Chondrocyte (in vitro differentiated cells): Measurements from ENCODE around the gene TTLL5. TPM values are rescaled to one million over a fixed set of nuclear protein-coding genes. Genes with fewer than 3 reads are reported as not detected.

Experiments
- DNase-seq: peaks from one replicate; pipeline ENCODE4 v3.0.0; 2021; ENCODE audit warnings: mixed read lengths, low spot score
- H3K27ac Mint-ChIP-seq: one replicate; pipeline ENCODE4 v1.8.0; 2021; ENCODE audit warnings: mild to moderate bottlenecking, moderate library complexity, mixed read lengths; ENCODE audit not compliant: unreplicated experiment
- H3K27me3 Mint-ChIP-seq: 2 replicates; pipeline ENCODE4 v1.8.0; 2021; ENCODE audit warnings: low read depth, mixed read lengths
- H3K36me3 Mint-ChIP-seq: 2 replicates; pipeline ENCODE4 v1.8.0; 2021; ENCODE audit warnings: low read depth, mixed read lengths
- H3K4me1 Mint-ChIP-seq: 2 replicates; pipeline ENCODE4 v1.8.0; 2021; ENCODE audit warnings: low read depth, mild to moderate bottlenecking, mixed read lengths
- H3K4me3 Mint-ChIP-seq: one replicate; pipeline ENCODE4 v1.8.0; 2021; ENCODE audit warnings: mild to moderate bottlenecking, moderate library complexity, mixed read lengths; ENCODE audit not compliant: unreplicated experiment
- H3K9me3 Mint-ChIP-seq: 2 replicates; pipeline ENCODE4 v1.8.0; 2021; ENCODE audit warnings: low read depth, mixed read lengths
- CTCF ChIP-seq: fragments of 200-600 bp; sonication (generic); IDR thresholded peaks from 2 replicates; pipeline ENCODE4 v1.5.0; 2021; ENCODE audit warnings: antibody characterized with exemption, mild to moderate bottlenecking, moderate library complexity
- total RNA-seq: library from RNA; stranded (reverse); gene quantifications from 3 replicates; pipeline ENCODE4 v1.2.1, GENCODE V29; 2021

Gene TTLL5
- total RNA-seq, 1 donor from 2014 or later, result 22.1 TPM

- Mint-ChIP-seq H3K4me3 (no peak overlapping the region), H3K27ac (no peak overlapping the region)
These were observed 17.1 kb upstream of the TTLL5 start for GRCh38 chr14:75643985-75644384.

GRCh38 chr14:75645056-75645455, 16.0 kb upstream of the TTLL5 start:
- H3K36me3 Mint-ChIP-seq, result peaks cover 3% of the 10 kb centered on the region
- peaks cover 51% of the 10 kb centered on the region for H3K4me1 Mint-ChIP-seq
- no peaks in the 10 kb centered on the region for H3K27me3 Mint-ChIP-seq

More at GRCh38 chr14:75643985-75644384, 17.1 kb upstream of the TTLL5 start:
- Mint-ChIP-seq H3K9me3 (no peaks in the 10 kb centered on the region), H3K4me1 (peaks cover 42% of the 10 kb centered on the region), H3K27me3 (no peaks in the 10 kb centered on the region), H3K36me3 (no peaks in the 10 kb centered on the region)
- DNase-seq, result no peak
- no peak for TF ChIP-seq CTCF

DNA sequence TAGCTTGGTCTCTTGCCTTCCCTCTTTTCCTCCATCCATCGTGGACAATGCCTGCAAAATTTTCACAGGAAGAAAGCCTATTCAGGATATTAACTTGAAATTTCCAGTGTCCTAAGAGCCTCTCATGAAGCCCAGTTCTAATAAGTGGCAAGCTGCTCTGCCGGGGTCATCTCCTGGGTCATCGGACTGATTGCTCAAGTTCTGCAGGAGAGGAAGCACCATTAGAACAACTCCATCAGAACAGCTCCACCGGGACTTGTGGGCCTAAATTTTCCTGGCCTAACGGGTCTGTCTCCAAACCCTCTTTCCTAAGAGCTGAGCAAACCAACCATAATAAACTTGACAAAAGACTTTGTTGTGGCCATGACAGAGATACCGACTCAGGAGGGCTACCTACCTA, 14.3 kb upstream of the TTLL5 start:
- TF ChIP-seq CTCF, result no peak
- H3K27me3 Mint-ChIP-seq, result no peaks in the 10 kb centered on the region
- peak overlapping the region; percentile 89 for H3K27ac Mint-ChIP-seq
- H3K9me3 Mint-ChIP-seq, result no peaks in the 10 kb centered on the region
- no peak for DNase-seq
- no peak overlapping the region for H3K4me3 Mint-ChIP-seq
- H3K4me1 Mint-ChIP-seq, result peaks cover 51% of the 10 kb centered on the region
- peaks cover 17% of the 10 kb centered on the region for H3K36me3 Mint-ChIP-seq

More at GRCh38 chr14:75645056-75645455, 16.0 kb upstream of the TTLL5 start:
- no peak for DNase-seq
- Mint-ChIP-seq H3K4me3 (no peak overlapping the region), H3K9me3 (no peaks in the 10 kb centered on the region), H3K27ac (no peak overlapping the region)
- TF ChIP-seq CTCF, result no peak

GRCh38 chr14:75647640-75648039, 13.4 kb upstream of the TTLL5 start:
- peaks cover 17% of the 10 kb centered on the region for H3K36me3 Mint-ChIP-seq
- TF ChIP-seq CTCF, result no peak
- H3K27me3 Mint-ChIP-seq, result no peaks in the 10 kb centered on the region
- DNase-seq, result no peak
- H3K27ac Mint-ChIP-seq, result peak overlapping the region; percentile 92
- peaks cover 51% of the 10 kb centered on the region for H3K4me1 Mint-ChIP-seq
- H3K4me3 Mint-ChIP-seq, result no peak overlapping the region
- H3K9me3 Mint-ChIP-seq, result no peaks in the 10 kb centered on the region

DNA sequence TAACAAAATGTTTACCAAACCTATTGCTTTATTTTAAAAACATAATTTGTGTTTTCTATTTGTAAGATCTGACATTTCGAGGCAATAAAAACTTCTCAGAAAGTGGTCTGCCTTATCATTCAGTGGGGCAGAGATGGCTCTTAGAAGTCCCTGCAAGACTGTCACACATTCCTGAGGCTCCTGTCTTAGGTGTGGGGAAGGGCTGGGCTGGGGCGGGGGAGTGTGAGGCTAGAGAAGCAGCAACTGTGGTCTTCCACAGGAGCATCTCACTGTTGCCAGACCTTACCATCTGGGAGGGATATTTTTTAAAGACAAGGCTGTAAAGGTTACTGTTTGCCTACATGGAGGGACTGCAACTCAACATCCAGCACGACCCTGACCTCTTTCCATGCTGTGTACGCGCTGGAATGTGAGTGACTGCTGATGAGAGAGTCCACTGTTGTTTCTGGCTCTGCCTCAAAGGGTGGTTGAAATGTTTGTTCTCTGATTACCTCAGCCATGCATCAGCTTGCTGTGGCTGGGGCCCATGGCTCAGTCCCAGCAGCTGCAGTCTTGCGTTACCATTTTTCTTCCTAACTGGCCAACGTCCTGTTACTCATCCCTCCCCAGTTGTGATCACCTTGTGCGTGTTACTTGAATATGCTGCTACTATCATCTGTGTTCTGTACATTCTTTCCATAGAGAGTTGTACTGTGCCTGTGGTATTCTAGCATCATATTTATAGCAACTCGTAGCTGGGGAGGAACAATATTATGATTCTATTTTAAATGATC, 12.8 kb upstream of the TTLL5 start:
- Mint-ChIP-seq H3K27ac (peak overlapping the region; percentile 92), H3K4me1 (peaks cover 49% of the 10 kb centered on the region), H3K27me3 (no peaks in the 10 kb centered on the region), H3K4me3 (no peak overlapping the region), H3K36me3 (peaks cover 19% of the 10 kb centered on the region), H3K9me3 (no peaks in the 10 kb centered on the region)
- no peak for TF ChIP-seq CTCF
- DNase-seq, result no peak
